HuH-7 (cell line): Measurements from ENCODE around the gene PIR.

Experiments used
- DNase-seq: peaks from one replicate; pipeline ENCODE4 v3.0.0; 2011; ENCODE audit warnings: low spot score

PIR gene

DNA sequence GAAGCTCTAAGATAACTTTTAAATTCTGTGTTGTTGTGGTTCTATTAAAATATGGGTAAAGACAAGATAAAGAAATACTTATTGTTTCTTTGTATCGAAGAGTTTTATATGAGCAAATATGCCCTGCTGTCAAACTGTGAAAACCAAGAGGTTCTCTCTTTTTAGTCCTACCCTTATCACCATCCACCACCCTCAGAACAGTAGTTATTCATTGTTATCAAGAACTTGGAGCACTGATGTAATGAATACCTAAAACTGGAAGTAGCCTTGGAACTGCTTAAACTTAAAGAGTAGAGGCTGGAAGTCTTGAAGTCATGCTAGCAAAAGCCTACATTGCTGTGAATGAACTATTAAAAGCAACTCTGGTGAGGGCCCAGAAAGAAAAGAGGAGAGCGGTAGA lies 9.2 kb downstream of the PIR start:
- DNase-seq: no peak

DNA sequence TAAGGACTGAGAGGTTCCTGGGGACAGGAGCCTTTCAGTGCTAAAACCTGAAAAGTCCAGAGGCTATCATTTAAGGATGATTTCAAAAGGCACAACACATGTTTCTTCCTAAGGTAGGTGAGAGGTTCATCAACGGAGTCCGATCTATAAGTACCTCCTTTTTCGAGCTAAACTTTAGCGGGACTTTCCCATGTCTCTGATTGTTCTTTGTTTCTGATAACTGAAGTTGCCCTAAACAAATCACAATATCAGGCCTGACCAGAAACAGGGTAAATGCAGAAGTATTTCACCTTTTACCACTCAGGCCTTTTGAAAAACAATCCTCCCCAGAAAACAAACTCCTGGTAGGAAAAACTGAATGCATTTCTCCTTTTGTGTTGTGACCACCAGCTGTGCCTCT lies 17.6 kb downstream of the PIR start:
- no peak for DNase-seq

DNA sequence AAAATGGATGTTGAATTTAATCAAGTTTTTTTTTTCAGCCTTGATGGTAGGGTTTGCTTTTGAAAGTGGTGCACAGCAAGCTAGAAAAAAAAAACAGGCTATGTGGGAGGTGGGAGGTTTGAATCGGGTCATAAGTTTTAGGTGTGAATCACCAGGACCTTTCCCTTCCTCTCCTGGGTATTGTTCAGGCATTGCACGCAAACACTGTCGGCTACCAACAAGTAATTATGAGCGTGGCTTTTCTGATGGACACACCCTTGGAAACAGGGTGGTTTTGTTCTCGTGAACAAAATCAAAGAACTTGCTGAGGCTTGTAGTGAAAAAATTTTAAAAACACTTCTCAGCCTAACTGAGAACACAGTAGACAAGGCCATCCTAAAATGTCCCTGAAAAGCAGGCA lies 18.1 kb downstream of the PIR start:
- no peak for DNase-seq

DNA sequence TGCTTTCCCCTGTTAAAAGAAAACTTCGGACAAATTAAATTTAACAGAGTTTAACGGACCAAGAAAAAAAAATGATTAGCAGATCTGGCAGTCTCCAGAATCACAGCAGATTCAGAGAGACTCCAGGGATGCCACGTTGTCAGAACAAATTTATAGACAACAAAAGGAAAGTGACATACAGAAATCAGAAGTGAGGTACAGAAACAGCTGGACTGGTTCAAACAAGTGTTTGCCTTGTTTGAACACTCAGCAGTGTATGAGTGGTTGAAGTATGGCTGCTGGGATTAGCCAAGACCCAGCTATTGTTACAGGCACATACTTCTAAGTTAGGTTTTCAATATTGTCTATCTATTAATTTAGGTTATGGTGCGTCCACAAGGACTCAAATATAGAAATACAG lies 19.1 kb downstream of the PIR start:
- DNase-seq: no peak

DNA sequence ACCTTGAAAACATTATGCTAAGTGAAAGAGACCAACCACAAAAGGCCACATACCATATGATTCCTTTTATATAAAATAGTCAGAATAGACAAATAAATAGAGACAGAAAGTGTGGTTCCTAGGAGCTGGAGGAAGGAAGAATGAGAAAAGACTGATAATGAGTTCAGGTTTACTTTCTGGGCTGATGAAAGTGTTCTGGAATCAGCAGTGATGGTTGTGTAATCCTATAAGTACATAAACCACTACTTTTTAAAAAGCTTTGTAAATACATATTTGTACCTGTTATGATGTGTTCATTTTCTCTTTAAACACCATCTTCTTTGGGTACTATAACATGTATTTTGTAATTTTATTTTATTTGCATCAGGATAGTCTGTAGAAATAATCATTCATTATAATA lies 20.6 kb downstream of the PIR start:
- DNase-seq: no peak

DNA sequence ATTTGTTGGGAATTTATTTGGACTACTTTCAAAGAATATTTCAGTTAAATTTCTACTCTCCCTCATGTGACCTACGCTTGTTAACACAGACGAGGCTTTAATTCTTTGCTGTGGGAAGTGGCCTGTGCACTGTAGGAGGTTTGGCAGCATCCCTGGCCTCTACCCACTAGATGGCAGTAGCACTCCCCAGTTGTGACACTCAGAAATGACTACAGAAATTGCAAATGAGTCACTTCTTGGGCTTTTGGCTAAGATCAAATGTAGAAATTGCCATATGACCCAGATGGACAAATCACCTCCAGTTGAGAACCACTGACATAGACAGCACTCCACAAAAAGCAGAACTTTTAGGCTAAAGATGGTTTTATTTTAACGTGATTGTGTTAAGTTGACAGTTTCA lies 22.1 kb downstream of the PIR start:
- DNase-seq: peak; percentile 10

DNA sequence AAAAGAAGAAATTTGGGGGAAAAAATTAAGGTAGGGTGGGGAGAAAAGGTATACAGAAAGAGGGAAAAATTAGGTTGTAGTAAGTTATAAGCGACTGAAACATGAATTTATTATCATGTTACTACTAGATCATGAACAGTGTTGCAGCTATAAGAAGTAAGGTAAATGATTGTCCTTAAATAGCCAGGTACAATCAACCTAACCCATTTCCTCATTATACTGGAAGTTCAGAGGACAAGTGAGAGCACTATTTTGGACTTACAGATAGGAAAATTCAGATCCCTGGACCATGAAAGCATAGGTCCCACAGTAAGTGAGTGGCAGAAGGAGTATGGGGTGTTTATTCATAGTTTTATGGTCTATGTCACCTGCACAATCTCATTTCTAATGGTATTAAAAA lies 23.5 kb downstream of the PIR start:
- DNase-seq: no peak

DNA sequence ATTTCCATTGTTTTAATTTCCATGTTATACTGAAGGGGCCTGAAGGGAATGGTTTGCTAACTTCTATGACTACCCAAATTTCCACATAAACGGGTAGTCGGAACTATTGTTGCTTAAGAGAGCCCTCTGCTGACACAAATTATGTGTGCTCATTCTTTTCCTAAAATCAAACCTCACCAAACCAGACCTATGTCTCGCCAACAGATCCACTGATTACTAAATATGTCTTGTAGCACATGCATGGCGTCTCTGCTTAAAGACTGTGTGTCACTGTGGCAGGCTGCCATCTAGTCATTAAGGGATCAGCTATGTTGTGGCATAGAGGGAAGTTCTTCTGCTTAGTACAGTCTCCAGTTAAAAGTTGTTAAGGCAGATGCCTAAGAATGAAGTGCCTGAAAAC lies 25.1 kb downstream of the PIR start:
- DNase-seq: no peak

DNA sequence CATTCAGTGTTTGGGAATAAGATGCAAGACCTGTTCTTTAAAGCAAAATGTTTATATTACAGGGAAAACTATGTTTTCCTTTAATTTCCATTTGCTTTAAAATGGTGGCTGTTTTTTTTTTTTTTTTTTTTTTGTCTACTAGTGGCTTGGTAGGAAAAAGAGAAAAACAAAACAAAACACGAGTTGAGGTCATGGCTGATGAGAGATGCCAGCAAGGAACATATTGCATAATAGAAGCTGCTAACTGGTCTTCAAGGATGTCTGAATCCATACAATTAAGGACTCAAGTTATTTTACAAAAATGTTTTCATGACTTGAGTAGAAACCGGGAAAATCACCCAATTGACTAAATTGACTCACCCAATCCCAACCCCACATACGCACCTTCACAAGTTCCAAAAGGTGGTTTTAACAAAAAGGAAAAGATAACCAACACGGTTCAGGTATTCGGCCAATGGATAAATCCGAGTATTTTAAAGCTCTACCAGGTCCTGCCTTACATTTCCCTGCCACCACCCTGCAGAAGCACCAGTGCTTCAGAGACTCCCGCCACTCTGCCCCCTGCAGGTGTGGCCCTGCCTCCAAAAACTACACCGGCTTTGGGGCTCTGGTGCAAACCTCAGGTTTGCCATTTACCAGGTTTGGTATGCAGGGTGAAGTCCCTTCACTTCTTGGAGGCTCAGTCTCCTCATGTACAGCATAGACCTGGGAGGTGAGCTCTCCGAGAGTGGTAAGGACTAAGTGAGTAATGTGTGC lies 27.1 kb downstream of the PIR start:
- no peak for DNase-seq

DNA sequence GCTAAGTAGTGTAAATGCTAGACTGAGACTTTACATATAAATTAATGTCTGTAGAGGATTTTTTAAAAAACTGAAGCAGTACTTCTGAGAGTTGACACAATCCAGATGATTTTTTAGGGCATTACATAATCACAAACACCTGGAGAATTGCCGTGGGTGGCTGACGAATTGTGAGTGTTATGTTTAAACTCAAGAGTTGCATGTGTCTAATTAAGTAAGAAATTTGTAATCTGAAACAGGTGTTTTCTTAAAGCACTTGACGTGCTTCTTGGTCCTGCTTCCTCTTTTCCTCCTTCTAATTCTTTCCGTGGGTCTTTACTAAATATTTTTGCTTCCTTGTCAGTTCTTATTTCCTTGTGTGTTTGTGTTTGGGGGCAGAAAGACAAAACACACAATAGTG lies 27.8 kb downstream of the PIR start:
- DNase-seq: no peak

DNA sequence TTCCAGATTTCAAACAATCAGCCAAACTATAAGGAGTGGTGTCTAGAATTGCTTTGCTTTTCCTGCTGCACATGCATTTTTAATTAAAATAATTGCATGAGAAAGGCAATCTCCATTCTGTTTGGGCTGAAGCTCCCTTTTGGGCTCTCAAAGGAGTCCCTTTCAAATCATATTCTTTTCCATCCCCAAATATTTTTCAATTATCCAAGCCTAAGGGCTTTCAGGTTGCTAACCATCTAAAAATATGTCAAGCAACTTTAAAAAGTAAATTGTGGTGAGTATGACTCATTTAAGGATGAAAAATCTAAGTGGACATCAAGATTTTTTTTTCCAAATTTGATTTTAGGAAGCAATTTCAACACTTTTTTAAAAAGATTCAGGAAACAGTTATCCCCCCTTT lies 28.4 kb downstream of the PIR start:
- DNase-seq: no peak

DNA sequence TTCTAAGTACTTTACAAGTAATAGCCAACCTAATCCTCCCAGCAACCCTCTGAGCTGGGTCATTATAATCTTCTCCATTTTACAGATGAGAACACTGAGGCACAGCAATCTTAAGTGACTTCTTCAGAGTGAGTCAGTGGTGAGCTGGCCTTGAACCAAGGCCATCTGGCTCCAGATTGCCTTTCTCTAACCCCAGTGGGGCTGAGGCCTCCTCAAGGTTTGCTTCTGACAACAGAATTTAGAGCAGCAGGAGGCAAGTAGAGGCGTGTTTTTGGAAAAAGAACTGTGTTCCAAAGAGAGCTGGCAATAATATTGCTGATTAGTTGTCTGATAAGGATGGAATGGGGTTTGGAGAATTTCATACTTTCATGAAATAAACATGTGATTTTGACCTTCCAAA lies 41.2 kb downstream of the PIR start:
- no peak for DNase-seq

DNA sequence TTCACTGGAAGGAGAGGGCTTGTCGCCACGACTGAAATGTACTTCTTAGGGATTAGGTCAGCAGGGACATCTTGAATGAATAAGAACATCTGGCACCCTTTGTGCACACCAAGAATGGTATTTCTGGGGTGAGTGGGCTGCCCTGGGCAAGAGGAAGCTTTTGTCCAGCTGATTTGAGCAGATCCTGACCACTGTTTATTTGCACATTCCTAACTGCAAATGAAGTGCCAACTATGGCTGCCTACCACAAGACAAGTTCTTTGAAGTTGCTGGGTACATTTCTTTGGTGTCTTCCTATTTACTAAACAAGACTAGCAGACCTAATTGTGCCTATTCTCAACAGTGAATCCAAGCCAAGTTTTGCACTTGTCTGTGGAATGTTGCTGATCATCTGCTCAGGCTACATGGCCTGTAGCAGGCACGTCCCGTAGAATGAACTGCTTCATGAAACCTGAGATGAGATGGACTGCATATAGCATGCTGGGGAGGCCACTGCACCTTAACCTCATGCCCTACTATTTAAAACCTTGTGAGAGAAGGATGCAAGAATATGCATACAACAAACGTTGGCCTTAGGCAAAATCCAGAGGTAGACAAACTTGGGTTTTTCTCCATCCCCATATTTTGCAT lies 45.0 kb downstream of the PIR start:
- no peak for DNase-seq

DNA sequence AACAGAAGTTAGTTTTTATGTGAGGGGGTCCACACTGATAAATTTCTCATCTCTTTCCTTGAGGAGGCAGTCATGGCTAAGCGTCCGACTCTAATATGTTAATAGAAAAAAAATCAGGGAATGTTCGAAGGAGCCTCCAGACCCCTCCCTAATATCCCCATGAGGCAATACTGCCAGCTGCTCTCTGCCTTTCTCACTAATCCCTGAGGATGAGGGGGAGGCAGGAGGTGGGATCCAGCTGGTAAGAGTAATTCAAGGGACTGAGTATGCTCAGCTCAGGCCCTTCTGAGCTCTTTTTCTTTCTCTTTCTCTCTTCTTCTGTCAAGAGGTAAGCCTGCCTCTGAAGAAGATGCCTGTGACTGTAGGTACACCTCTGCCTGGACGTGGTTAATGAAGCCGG lies 51.7 kb downstream of the PIR start:
- no peak for DNase-seq

DNA sequence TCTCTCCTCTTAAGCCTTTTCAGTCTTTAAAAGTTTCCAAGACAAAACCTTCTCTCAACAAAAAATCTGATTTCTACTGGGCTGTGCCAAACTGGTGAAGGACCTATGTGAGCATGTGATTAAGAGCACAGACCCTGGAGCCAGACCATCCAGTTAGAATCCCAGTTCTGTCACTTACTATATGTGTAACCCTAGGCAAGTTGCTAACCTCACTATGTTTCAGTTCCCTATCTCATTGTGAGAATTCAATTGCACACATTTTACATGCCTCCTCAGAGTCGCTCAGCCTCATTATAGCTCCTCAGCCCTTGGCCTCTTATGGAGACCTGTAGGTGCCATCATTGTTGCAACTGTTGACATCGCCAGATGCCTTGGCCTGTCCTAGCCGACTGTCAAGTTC lies 54.8 kb downstream of the PIR start:
- no peak for DNase-seq

DNA sequence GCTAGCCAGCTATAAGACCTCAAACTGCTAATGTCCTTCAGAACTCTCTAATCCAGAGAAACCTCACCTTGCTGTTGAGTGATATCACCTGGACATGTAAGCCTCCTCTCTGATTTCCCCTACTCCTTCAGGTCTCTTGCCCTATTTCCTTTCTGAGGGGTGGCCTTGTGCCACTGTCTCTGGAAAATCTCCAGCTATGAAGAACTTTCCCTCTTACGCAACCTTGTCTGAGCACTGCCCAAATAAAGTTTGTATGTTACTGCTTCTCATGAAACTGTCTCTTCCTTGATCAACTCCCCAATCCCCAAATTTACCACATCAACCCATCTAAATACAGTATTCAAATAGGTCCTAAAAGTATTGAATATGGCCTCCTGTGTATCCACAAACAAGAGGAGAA lies 55.4 kb downstream of the PIR start:
- no peak for DNase-seq

DNA sequence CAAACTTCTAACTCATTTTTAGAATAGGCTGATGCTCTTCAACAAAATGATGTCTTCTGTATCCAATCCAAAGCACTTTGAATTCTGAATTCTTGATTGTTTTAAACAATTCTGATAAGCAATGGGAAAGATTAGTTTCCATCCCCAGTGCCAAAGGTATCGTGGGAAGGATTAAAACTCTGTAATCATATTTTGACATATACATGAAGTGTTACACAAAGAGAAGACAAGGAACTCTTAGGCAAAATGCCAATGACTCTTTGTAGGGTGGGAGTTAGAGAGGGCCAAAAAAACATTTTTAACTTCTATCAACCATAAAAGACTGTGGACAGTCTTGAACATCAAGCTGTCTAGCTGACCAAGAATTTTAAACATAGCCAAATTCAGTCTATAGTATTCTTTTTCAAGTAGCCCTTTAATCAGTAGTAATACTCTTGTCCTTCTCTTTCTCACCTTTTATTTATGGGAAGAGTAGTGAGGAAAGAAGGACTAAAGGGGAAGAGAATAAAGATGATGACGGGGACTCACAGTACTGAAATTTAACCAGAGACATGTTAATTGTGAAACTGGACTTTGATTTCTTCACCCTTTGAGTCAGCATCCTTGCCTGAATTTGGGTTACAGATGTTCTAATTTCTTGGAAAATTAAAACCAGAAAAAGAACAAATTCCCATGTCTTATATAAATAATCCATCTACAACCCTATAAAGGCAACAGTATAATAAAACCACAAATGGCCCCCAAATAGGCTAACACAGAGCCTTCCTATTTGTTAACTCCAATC lies 57.1 kb downstream of the PIR start:
- no peak for DNase-seq

DNA sequence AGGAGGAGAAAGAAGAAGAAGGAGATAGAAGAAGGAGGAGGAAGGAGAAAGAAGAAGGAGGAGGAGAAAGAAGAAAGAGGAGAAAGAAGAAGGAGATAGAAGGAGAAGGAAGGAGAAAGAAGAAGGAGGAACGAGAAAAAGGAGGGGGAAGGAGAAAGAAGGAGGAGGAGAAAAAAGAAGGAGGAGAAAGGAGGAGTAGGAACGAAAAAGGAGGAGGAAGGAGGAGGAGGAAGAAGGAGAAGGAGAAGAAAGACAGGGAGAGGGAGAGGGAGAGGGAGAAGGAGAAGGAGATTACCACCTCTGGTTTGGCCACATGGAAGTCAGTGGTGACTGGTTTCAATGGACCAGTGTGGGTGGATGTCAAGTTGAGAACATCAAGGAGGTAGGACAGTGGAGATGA lies 58.9 kb downstream of the PIR start:
- DNase-seq: no peak

DNA sequence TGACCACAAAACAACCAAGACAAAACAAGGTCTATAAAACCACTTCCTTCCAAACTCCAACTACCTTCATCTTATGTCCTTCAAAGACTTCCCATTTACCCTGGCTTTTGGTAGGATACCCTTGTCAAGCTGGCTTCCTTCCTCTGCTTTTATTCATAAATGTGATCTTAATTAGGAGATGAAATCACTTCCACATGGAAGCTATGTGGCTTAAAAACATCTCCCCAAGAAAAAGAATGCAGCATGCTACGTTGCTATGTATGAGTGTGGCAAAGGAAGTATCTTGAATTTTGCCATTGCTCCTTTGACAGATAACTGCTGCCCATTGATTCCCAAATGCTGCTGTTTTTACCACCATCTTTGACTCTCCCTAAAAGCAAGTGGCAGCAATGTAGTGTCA lies 62.5 kb downstream of the PIR start:
- no peak for DNase-seq

DNA sequence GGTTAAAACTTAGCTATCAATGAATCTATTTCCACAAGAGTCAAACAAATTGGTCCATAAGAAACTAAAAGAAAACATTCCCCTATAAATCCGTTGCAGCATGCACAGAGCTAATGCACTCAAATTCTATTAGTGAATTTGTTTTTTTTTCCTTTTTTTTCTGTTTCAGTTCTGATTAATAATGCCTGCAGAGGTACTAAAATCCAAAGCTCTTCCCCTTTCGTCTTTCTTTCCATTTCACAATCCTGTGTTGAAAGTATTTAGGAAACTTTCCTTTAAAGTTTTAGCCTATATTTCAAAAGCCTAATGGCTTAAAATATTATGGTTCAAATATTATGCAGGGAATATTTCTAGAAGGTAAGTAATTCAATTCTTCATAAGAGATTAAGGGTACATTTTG lies 63.1 kb downstream of the PIR start:
- no peak for DNase-seq

DNA sequence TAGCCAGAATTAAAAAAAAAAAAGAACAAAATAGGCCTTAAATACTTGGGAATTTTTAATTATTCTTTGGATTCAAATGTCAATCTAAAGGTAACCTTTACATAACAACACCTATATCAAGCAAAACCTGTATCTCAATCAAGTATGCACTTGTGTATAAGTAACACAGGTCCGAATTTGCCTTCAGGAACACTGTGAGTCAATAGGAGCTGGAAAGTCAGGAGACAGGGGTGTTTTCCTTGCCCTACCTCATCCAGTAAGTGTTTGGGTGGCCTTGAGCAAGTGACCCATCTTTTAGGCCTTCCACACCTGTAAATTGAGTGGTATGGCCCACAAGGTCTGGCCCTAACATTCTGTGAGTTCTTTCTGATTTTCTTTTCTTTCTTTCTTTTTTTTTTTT lies 68.1 kb downstream of the PIR start:
- no peak for DNase-seq

DNA sequence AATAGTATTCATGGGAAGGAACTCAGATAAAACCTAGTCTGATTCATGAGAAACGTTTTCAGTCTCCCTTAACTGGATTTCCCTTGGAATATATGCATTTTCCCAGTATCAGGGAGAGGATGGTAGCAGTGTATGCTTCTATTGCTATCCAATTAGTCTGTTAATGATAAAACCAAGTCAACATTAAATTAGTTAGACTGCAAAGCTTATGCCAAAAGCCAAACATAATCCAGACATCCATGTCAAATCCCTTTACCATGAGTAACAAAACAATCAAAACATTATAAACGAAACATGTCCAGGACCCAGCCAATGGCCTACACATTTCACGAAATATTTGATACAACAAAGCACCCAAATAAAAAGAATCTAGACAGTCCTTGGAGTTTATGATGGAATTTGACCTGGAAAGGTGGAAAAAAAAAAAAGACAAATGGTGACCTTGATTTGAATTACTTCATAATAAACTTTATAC lies 74.4 kb downstream of the PIR start:
- no peak for DNase-seq

DNA sequence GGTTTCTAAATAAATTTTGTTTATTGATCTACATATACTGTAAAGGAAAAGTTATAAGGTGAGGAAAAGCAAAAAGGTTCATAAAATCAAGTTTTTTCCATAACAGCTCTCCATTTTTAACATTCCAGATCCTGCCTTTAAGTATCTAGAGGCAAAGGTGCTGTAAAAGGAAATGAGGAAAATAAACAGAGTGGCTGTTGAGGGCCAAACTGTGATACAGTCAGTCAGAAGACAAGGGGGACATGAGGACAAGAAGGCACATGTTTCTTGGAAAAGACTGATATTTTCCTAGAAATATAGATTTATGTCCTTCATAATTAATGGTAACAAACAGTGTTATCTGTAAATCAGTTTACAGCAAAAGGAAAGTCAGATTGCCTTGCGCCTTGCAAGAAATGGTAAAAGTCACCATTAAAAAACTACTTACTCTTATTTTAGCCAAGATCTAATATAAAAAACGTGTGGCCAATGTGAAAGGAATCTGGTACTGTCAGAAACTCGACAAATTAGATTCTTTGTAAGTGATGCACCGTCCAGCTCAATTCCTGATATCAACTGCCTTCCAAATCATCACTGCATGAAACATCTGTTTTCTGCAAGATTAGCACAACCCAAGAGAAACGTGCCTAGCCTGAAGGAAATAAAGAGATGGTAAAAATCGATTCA lies 75.0 kb downstream of the PIR start:
- no peak for DNase-seq
